ENCODE data around the gene ZAR1L. TPM values are rescaled to one million over a fixed set of nuclear protein-coding genes. Genes with fewer than 3 reads are reported as not detected.
A peak's percentile ranks its signal among the peaks of the same experiment; 100 is the strongest.

Gene ZAR1L
- total and polyA plus RNA-seq, 2 experiments from 2014 or later = 0.31 to 0.56 TPM

DNA sequence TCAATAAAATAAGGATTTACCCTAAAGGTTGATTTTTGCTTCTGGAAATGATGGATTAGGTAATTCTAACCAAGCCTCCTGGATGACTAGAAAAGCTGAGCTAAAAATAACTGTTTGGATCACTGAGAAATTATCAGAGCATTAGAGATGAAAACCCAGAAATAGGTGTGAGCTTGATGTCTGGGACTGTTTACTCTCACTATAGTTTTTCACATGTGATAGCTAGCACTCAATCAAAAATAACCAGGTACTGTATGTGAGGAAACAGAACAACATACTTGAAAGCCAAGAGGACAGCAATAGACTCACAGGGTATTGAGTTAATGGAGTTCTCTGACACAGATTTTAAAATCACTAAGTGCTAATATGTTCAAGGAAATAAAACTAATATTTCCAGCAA, 9.5 kb downstream of the ZAR1L start:
- H3K4me1 ChIP-seq (ENCODE audit: insufficient read depth) = no peaks in the 10 kb centered on the region
- H2AFZ ChIP-seq = peak overlapping the region; percentile 48; the same call in 1 of the 2 replicates
- ATAC-seq (no peak), DNase-seq (ENCODE audit: low spot score) (no peak)
- Mint-ChIP-seq H3K27ac (no peak overlapping the region), H3K36me3 (ENCODE audit: low read depth) (no peaks in the 10 kb centered on the region), H3K9me3 (no peaks in the 10 kb centered on the region), H3K27me3 (ENCODE audit: insufficient read depth, low read depth, poor library complexity) (peaks cover 1% of the 10 kb centered on the region), H3K4me3 (no peak overlapping the region), H3K4me1 (no peaks in the 10 kb centered on the region; the same call in 2 of the 3 replicates)
- H3K79me2 ChIP-seq (replicated peaks; ENCODE audit: insufficient read depth) = no peaks in the 10 kb centered on the region
- no peaks in the 10 kb centered on the region for H3K27me3 ChIP-seq (ENCODE audit: insufficient read depth)
- no peak overlapping the region for H3K27ac ChIP-seq (ENCODE audit: low read depth)
- no peak overlapping the region for H3K4me3 ChIP-seq
- H3F3A ChIP-seq (replicated peaks; ENCODE audit: low read depth) = no peaks in the 10 kb centered on the region
- H4K20me1 ChIP-seq (replicated peaks; ENCODE audit: insufficient read depth) = no peaks in the 10 kb centered on the region
- H3K9me2 ChIP-seq (ENCODE audit: insufficient read depth) = no peaks in the 10 kb centered on the region
- no peak overlapping the region for H3K4me2 ChIP-seq
- TF ChIP-seq ZNF331 (CRISPR knock-in tag; IDR thresholded peaks at IDR 0.05; ENCODE audit: low read depth) (no peak), ZNF114 (CRISPR knock-in tag; IDR thresholded peaks at IDR 0.05) (no peak), POLR2AphosphoS5 (IDR thresholded peaks at IDR 0.05; ENCODE audit: low read depth) (no peak), CREB1 (CRISPR knock-in tag; IDR thresholded peaks at IDR 0.05; ENCODE audit: low read depth) (no peak), STAT1 (IDR thresholded peaks at IDR 0.05; ENCODE audit: unreplicated experiment) (no peak), EZH2 (IDR thresholded peaks at IDR 0.05; ENCODE audit: low read depth, unreplicated experiment) (no peak)
- TF ChIP-seq, protein P1, sequence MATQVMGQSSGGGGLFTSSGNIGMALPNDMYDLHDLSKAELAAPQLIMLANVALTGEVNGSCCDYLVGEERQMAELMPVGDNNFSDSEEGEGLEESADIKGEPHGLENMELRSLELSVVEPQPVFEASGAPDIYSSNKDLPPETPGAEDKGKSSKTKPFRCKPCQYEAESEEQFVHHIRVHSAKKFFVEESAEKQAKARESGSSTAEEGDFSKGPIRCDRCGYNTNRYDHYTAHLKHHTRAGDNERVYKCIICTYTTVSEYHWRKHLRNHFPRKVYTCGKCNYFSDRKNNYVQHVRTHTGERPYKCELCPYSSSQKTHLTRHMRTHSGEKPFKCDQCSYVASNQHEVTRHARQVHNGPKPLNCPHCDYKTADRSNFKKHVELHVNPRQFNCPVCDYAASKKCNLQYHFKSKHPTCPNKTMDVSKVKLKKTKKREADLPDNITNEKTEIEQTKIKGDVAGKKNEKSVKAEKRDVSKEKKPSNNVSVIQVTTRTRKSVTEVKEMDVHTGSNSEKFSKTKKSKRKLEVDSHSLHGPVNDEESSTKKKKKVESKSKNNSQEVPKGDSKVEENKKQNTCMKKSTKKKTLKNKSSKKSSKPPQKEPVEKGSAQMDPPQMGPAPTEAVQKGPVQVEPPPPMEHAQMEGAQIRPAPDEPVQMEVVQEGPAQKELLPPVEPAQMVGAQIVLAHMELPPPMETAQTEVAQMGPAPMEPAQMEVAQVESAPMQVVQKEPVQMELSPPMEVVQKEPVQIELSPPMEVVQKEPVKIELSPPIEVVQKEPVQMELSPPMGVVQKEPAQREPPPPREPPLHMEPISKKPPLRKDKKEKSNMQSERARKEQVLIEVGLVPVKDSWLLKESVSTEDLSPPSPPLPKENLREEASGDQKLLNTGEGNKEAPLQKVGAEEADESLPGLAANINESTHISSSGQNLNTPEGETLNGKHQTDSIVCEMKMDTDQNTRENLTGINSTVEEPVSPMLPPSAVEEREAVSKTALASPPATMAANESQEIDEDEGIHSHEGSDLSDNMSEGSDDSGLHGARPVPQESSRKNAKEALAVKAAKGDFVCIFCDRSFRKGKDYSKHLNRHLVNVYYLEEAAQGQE (IDR thresholded peaks at IDR 0.05; ENCODE audit: unreplicated experiment) = no peak
- TF ChIP-seq, protein P2, sequence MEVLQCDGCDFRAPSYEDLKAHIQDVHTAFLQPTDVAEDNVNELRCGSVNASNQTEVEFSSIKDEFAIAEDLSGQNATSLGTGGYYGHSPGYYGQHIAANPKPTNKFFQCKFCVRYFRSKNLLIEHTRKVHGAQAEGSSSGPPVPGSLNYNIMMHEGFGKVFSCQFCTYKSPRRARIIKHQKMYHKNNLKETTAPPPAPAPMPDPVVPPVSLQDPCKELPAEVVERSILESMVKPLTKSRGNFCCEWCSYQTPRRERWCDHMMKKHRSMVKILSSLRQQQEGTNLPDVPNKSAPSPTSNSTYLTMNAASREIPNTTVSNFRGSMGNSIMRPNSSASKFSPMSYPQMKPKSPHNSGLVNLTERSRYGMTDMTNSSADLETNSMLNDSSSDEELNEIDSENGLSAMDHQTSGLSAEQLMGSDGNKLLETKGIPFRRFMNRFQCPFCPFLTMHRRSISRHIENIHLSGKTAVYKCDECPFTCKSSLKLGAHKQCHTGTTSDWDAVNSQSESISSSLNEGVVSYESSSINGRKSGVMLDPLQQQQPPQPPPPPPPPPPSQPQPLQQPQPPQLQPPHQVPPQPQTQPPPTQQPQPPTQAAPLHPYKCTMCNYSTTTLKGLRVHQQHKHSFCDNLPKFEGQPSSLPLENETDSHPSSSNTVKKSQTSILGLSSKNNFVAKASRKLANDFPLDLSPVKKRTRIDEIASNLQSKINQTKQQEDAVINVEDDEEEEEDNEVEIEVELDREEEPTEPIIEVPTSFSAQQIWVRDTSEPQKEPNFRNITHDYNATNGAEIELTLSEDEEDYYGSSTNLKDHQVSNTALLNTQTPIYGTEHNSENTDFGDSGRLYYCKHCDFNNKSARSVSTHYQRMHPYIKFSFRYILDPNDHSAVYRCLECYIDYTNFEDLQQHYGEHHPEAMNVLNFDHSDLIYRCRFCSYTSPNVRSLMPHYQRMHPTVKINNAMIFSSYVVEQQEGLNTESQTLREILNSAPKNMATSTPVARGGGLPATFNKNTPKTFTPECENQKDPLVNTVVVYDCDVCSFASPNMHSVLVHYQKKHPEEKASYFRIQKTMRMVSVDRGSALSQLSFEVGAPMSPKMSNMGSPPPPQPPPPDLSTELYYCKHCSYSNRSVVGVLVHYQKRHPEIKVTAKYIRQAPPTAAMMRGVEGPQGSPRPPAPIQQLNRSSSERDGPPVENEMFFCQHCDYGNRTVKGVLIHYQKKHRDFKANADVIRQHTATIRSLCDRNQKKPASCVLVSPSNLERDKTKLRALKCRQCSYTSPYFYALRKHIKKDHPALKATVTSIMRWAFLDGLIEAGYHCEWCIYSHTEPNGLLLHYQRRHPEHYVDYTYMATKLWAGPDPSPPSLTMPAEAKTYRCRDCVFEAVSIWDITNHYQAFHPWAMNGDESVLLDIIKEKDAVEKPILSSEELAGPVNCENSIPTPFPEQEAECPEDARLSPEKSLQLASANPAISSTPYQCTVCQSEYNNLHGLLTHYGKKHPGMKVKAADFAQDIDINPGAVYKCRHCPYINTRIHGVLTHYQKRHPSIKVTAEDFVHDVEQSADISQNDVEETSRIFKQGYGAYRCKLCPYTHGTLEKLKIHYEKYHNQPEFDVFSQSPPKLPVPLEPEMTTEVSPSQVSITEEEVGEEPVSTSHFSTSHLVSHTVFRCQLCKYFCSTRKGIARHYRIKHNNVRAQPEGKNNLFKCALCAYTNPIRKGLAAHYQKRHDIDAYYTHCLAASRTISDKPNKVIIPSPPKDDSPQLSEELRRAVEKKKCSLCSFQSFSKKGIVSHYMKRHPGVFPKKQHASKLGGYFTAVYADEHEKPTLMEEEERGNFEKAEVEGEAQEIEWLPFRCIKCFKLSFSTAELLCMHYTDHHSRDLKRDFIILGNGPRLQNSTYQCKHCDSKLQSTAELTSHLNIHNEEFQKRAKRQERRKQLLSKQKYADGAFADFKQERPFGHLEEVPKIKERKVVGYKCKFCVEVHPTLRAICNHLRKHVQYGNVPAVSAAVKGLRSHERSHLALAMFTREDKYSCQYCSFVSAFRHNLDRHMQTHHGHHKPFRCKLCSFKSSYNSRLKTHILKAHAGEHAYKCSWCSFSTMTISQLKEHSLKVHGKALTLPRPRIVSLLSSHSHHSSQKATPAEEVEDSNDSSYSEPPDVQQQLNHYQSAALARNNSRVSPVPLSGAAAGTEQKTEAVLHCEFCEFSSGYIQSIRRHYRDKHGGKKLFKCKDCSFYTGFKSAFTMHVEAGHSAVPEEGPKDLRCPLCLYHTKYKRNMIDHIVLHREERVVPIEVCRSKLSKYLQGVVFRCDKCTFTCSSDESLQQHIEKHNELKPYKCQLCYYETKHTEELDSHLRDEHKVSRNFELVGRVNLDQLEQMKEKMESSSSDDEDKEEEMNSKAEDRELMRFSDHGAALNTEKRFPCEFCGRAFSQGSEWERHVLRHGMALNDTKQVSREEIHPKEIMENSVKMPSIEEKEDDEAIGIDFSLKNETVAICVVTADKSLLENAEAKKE (CRISPR knock-in tag; IDR thresholded peaks at IDR 0.05) = no peak
- no peaks in the 10 kb centered on the region for H3K36me3 ChIP-seq (ENCODE audit: insufficient read depth)
